Fibroblast of skin of left quadriceps (primary cell): ENCODE data around the gene RNF13.

ENCODE experiments used
- DNase-seq, 2 experiments: peaks; one replicate each; pipeline ENCODE4 v3.0.0-alpha.2; 2013; ENCODE audit warnings: low read depth in 2 of 2

The RNF13 gene

DNA sequence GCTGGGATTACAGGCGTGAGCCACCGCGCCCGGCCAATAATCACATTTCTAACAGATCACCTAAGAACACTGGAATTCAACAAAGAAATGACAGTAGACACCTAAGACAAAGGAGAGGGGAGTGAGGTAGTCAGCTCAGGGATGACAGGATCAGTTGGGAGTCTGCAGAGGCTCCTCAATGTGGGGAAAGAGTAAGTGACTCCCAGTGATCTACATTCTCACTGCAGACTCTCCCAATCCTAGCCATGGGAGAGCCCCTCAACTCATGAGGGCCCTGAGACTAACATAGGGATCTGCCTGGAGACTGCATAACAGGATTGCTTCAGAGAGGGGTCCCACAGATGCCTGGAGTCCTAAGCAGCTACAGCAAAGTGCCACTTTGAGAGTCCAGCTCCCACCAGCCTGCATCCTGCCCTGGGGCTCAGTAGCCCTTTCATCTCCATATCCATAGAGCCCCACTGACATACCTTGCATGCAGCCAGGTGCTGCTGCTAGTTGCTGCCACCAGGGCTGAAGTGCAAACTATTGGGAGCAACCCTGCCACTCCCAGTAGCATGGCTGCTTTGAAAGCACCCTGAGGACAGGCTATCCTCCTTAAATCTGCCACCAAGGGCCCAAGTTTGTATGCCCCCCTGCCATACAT, 179.5 kb downstream of the RNF13 start:
- no peak for DNase-seq

DNA sequence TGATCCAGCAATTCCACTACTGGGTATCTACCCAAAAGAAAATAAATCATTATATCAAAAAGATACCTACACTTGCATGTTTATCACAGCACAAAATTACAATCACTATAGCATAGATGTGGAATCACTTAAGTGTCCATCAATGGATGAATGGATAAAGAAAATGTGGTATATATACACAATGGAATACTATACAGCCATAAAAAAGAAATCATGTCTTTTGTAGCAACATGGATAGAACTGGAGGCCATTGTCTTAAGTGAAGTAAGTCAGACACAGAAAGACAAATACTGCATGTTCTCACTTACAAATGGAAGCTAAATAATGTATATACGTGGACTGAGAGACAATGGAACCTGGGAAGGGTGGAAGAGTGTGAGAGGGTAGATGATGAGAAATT, 185.9 kb downstream of the RNF13 start:
- no peak for DNase-seq

DNA sequence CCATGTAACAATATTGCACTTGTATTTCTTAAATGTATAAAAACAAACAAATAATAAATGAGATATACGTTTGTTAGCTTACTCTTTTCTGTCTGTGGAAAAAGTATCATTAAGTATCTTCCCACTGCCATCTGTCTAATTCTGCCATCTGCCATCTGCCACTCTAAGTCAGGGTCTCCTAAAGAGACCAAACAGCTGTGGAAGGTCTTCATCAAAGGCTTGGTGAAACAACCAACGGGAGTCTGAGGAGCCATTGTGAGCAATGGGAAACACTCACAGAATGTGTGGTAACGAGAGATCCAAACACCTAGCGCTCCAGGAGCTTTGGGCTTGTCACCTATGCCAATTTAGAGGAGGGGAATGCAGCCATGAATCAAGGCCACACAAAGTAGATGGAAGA, 186.4 kb downstream of the RNF13 start:
- DNase-seq, result no peak

DNA sequence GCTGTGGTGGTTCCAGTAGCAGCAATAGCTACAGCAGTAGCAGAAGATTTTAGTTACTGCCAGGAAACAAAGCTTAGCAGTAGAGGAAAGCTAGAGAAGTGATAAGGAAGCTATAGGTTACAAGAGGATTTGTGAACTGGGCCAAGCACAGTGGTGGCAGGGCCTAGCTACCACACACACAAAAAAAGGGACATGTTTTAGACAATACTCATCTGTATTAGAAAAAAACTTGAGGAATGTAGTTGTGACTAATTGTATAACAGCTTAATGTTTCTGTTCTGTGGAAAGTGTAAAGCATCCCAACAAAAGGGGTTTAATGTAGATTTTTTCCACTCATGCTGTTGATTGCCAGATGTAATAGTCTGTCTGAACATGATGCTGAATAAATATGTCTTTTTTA, 187.6 kb downstream of the RNF13 start:
- DNase-seq, result no peak

DNA sequence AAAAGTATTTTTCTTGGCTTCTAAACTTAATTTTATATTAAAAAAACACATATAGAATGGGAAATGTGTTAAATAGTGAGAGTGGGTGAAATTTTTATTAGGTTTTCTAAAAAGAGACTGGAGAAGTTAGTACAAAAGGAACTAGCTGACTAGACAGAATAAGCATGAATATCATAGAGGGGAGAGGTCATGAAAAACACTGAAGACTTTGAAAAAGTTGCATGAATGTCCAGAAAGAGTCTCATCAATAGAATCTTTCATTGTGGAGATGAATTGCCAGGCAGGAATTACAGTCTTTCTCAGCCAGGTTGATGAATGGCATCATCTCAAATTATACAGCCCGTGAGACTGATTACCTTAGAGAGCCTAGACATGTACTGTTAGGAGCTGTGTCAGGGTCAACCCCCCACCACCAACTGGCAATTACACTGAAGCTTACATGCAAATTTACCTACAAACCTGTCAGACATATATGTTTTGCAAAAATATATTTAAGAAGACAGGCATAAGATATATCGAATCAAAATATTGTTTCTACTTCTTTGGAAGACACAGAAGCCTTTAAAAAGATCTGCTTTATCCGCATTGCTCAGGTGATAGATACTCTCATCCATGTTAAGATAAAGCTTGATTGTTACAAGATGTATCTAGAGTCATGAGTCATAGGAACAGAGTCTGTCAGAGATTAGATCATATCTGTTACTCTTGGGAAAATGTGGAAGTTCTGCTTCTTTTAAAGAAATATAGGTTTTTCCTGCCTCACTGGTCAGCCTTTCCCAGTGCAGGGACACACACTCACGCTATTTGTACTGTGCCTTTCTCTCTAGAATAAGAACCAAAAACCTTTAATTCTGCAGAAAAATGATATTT, 192.5 kb downstream of the RNF13 start:
- peak in 1 of 2 experiments; percentile 29 for DNase-seq

DNA sequence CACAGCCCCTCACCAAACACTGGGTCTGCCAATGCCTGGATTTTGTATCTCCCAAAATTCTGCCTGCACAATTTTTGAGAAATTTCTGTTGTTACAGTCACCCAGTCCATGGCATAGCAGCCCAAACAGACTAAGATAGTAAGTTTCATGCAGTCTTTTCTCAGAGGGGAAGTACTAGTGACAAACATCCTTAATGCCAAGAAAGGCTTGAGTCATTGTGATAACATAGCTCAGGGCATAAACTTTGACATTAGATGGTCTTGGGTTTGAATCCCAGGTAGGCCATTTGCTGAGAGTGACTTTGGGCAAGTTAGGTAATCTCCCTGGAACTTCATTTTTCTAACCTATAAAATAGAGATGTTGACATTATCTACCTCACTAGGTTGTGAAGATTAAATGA, 193.8 kb downstream of the RNF13 start:
- DNase-seq, result no peak
